H1 (cell line): ENCODE results near the gene WNT9A.

Source experiments
- CHD2 ChIP-seq: IDR thresholded peaks from 2 replicates; pipeline ENCODE4 v1.6.1; 2012; ENCODE audit warnings: low read length, improper control_type of control experiment
- EZH2 ChIP-seq: fragments of 200-600 bp; sonication (generic); IDR thresholded peaks from 2 replicates; pipeline ENCODE4 v1.7.1; 2012; ENCODE audit warnings: low read depth, mild to moderate bottlenecking, moderate library complexity, low read length, inconsistent platforms; ENCODE audit not compliant: severe bottlenecking
- MAFK ChIP-seq: IDR thresholded peaks from 2 replicates; pipeline ENCODE4 v1.6.1; 2012; ENCODE audit warnings: low read depth, mild to moderate bottlenecking, improper control_type of control experiment, low read length
- POLR2A ChIP-seq, 2 experiments: IDR thresholded peaks; 1 replicate in 1 of 2; 2 replicates in 1 of 2; pipeline ENCODE4 v1.6.1; 2011; ENCODE audit warnings: low read depth in 2 of 2, low read length in 2 of 2, mild to moderate bottlenecking in 2 of 2; ENCODE audit errors: control extremely low read depth in 1 of 2
- SP1 ChIP-seq: IDR thresholded peaks from 2 replicates; pipeline ENCODE4 v1.6.1; 2011; ENCODE audit warnings: low read depth, low read length
- TAF1 ChIP-seq: IDR thresholded peaks from 2 replicates; pipeline ENCODE4 v1.6.1; 2011; ENCODE audit warnings: mild to moderate bottlenecking, low read depth, low read length

GRCh38 chr1:227893949-227894721 is 53.6 kb downstream of the WNT9A start:
- TF ChIP-seq TAF1, result no peak
- no peak for TF ChIP-seq POLR2A (IDR thresholded peaks at IDR 0.05; ENCODE audit: control extremely low read depth in 1 of 2, low read depth in 2 of 2, low read length in 2 of 2)
- TF ChIP-seq SP1, result no peak
- no peak for TF ChIP-seq EZH2
- no peak for TF ChIP-seq MAFK
- TF ChIP-seq CHD2, result no peak
